ENCODE measurements around the gene NPL. TPM values are rescaled to one million over a fixed set of nuclear protein-coding genes. Genes with fewer than 3 reads are reported as not detected.

NPL gene
- total and polyA plus RNA-seq, 9 of the 15 experiments (the other 6 are each of a cell fraction or from before 2014, with no cell fraction given), result 9.9 to 22.3 (median 14.2) TPM

DNA sequence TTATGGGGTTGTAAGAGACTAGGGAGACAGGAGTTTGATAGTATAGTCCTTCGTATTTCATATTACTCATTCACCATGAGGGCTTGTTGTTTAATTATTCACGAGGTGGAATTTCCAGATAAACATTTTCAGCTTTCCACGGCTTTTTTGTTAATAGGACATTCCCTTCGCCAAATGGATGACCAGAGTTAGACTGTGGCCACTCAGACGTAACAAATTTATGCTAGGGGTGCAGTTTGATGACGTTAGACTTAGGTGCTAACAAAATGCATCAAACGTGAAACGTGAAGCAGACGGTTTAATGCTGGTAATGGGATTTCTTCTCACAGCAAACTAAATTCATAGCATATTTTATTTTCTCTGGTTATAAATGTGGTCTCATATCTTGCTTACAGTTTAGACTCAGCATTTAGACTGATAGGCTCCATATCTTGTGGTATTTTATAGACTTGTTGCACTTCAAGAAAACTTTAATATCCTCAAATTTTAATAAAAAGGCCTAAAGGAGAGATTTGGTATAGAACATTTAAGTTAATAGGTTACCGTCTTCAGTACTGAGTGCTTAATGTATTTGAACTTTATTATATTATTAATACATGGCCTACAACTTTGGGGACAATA, 51.9 kb downstream of the NPL start (continued):
- TF ChIP-seq CREB1 (IDR thresholded peaks at IDR 0.05) (peak; percentile 90), CREB1 (CRISPR knock-in tag; IDR thresholded peaks at IDR 0.05) (peak; percentile 81), CSDE1 (IDR thresholded peaks at IDR 0.05) (0 out of 4 replicates have a peak, but pooled peaks of 1 of the 2 experiments have one; percentile 44), MAFF (IDR thresholded peaks at IDR 0.05; ENCODE audit: low read length) (no peak), ZFP1 (CRISPR knock-in tag; IDR thresholded peaks at IDR 0.05) (no peak), HCFC1 (IDR thresholded peaks at IDR 0.05; ENCODE audit: low read depth, low read length) (0 out of 2 replicates have a peak, but pooled peaks have one; percentile 26), MAFG (tag; conservative IDR thresholded peaks at IDR 0.05) (0 out of 2 replicates have a peak, but pooled peaks have one; percentile 13), SREBF2 (CRISPR knock-in tag; IDR thresholded peaks at IDR 0.05) (no peak), U2AF1 (optimal IDR thresholded peaks at IDR 0.05; ENCODE audit: low read depth, low read length) (no peak), NCOR1 (IDR thresholded peaks at IDR 0.05) (no peak), PKNOX1 (IDR thresholded peaks at IDR 0.05) (no peak), NCOA1 (IDR thresholded peaks at IDR 0.05; ENCODE audit: low read depth) (no peak), CTBP1 (IDR thresholded peaks at IDR 0.05; ENCODE audit: borderline replicate concordance) (no peak), TEAD1 (CRISPR knock-in tag; IDR thresholded peaks at IDR 0.05) (no peak), SIN3A (IDR thresholded peaks at IDR 0.05; ENCODE audit: borderline replicate concordance in 2 of 2, control insufficient read depth in 1 of 2, low read depth in 2 of 2, low read length in 2 of 2) (0 out of 4 replicates have a peak, but pooled peaks of 1 of the 2 experiments have one; percentile 56), ATF3 (IDR thresholded peaks at IDR 0.05) (0 out of 2 replicates have a peak, but pooled peaks have one; percentile 16), ATF3 (CRISPR knock-in tag; conservative IDR thresholded peaks at IDR 0.05) (no peak), ZNF121 (CRISPR knock-in tag; conservative IDR thresholded peaks at IDR 0.05) (no peak), ZNF347 (CRISPR knock-in tag; IDR thresholded peaks at IDR 0.05; ENCODE audit: low read depth) (no peak), SP1 (CRISPR knock-in tag; IDR thresholded peaks at IDR 0.05) (no peak), XRCC3 (IDR thresholded peaks at IDR 0.05) (no peak), TBP (optimal IDR thresholded peaks at IDR 0.05; ENCODE audit: low read depth, low read length) (no peak), ZNF589 (CRISPR knock-in tag; IDR thresholded peaks at IDR 0.05; ENCODE audit: low read depth) (no peak)
- TF ChIP-seq, protein P1, sequence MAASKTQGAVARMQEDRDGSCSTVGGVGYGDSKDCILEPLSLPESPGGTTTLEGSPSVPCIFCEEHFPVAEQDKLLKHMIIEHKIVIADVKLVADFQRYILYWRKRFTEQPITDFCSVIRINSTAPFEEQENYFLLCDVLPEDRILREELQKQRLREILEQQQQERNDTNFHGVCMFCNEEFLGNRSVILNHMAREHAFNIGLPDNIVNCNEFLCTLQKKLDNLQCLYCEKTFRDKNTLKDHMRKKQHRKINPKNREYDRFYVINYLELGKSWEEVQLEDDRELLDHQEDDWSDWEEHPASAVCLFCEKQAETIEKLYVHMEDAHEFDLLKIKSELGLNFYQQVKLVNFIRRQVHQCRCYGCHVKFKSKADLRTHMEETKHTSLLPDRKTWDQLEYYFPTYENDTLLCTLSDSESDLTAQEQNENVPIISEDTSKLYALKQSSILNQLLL (CRISPR knock-in tag; IDR thresholded peaks at IDR 0.05; ENCODE audit: borderline replicate concordance), result no peak
- TF ChIP-seq, protein P2, sequence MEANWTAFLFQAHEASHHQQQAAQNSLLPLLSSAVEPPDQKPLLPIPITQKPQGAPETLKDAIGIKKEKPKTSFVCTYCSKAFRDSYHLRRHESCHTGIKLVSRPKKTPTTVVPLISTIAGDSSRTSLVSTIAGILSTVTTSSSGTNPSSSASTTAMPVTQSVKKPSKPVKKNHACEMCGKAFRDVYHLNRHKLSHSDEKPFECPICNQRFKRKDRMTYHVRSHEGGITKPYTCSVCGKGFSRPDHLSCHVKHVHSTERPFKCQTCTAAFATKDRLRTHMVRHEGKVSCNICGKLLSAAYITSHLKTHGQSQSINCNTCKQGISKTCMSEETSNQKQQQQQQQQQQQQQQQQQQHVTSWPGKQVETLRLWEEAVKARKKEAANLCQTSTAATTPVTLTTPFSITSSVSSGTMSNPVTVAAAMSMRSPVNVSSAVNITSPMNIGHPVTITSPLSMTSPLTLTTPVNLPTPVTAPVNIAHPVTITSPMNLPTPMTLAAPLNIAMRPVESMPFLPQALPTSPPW (CRISPR knock-in tag; IDR thresholded peaks at IDR 0.05), result no peak

Measured in K562 (cell line).